ENCODE measurements around the gene GFRA1. TPM values are rescaled to one million over a fixed set of nuclear protein-coding genes. Genes with fewer than 3 reads are reported as not detected.

GFRA1 gene
- polyA plus RNA-seq, 1 experiment = 6.8 TPM

DNA sequence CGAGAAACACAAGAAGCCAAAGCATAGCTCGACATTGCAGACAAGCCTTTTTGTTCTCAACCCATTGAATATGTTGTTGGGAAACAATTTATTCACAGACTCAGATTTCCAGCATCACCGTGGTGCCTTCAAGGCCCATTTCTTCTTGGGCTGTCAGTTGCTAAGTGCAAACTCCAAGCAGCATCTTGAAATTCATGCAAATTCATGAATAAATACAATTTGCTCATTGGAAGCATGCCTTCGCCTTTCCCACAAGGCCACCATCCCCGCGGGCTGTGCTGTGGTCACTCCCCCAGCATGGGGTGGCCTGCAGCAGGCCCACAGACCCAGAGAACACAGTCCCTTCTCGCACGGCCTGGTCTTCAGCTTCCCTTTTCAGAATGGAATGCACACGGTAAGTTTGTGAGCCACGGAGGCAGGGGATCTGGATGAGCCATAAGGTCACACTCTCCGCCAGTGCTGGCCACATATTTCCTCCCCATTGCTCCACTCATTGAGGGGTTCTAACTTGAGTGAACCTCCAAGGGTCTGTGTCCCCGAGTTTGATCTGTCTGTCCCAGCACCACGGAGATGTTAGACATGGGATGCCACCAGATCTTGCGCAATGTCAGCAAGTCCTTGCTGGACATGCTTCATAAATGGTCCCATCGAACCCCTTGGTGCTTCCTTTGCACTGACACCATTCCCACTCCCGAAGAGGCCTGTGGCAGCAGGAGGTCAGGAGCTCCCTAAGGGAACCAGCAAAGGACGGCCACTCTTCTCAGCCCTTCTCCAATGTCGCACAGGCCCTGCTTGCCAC is 109.5 kb downstream of the GFRA1 start:
- Histone ChIP-seq H3K4me3 (ENCODE audit: low read depth, low read length) (no peak overlapping the region), H3K27ac (ENCODE audit: low read depth, low read length) (no peak overlapping the region), H3K9me3 (ENCODE audit: control insufficient read depth, insufficient read depth, low read length) (0 out of 2 replicates have a peak, but pooled peaks cover 3% of the 10 kb centered on the region), H3K27me3 (ENCODE audit: control insufficient read depth, insufficient read depth, low read length) (no peaks in the 10 kb centered on the region)
- POLR2A ChIA-PET = no interaction called here
- TF ChIP-seq, protein P1, sequence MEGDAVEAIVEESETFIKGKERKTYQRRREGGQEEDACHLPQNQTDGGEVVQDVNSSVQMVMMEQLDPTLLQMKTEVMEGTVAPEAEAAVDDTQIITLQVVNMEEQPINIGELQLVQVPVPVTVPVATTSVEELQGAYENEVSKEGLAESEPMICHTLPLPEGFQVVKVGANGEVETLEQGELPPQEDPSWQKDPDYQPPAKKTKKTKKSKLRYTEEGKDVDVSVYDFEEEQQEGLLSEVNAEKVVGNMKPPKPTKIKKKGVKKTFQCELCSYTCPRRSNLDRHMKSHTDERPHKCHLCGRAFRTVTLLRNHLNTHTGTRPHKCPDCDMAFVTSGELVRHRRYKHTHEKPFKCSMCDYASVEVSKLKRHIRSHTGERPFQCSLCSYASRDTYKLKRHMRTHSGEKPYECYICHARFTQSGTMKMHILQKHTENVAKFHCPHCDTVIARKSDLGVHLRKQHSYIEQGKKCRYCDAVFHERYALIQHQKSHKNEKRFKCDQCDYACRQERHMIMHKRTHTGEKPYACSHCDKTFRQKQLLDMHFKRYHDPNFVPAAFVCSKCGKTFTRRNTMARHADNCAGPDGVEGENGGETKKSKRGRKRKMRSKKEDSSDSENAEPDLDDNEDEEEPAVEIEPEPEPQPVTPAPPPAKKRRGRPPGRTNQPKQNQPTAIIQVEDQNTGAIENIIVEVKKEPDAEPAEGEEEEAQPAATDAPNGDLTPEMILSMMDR (IDR thresholded peaks at IDR 0.05; ENCODE audit: low read depth, low read length) = no peak
- CTCF ChIA-PET = no interaction called here
- no peak for DNase-seq (ENCODE audit: low read depth, low spot score)

DNA sequence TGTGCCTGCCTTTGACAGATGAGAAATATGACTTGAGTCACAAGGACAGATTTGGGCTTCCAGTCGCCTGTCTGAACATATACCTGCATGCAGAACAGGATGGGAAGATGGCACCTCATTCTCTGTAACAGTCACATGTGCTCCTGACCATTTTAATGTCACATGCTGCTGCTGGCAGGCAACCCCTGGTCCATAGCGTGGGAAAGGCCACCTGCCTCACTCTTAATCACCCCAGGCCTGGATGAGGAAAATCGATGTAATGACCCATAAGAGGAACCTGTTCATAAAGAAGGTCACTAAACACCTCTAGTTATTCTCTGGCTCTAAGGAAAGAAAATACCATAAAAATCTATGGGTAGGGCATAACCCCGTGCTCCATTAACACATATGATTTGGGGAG is 110.2 kb downstream of the GFRA1 start:
- H3K27me3 ChIP-seq (ENCODE audit: control insufficient read depth, insufficient read depth, low read length) = no peaks in the 10 kb centered on the region
- ChIA-PET CTCF (no interaction called here), POLR2A (no interaction called here)
- no peak overlapping the region for H3K27ac ChIP-seq (ENCODE audit: low read depth, low read length)
- H3K9me3 ChIP-seq (ENCODE audit: control insufficient read depth, insufficient read depth, low read length) = 0 out of 2 replicates have a peak, but pooled peaks cover 3% of the 10 kb centered on the region
- TF ChIP-seq, protein P1 (IDR thresholded peaks at IDR 0.05; ENCODE audit: low read depth, low read length) = no peak
- no peak overlapping the region for H3K4me3 ChIP-seq (ENCODE audit: low read depth, low read length)
- no peak for DNase-seq (ENCODE audit: low read depth, low spot score)

DNA sequence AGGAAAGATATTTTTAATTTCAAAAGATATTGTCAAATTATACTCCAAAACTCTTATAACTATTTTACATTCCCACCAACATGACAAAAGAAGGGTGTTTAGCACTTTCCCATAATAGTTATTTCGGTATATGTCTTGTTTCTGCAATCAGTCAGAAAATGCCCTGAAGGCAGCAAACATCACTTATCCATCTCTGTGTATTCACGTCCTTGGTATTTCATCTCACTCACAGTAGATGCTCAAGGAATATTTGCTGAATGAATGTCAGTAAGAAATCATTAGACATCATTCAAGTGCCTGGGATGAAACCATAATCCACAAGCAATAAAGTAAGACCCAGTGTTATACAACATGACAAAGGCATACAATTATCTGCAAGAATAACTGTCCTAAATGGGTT is 112.7 kb downstream of the GFRA1 start:
- CTCF ChIA-PET = no interaction called here
- no peak for DNase-seq (ENCODE audit: low read depth, low spot score)
- POLR2A ChIA-PET = no interaction called here

DNA sequence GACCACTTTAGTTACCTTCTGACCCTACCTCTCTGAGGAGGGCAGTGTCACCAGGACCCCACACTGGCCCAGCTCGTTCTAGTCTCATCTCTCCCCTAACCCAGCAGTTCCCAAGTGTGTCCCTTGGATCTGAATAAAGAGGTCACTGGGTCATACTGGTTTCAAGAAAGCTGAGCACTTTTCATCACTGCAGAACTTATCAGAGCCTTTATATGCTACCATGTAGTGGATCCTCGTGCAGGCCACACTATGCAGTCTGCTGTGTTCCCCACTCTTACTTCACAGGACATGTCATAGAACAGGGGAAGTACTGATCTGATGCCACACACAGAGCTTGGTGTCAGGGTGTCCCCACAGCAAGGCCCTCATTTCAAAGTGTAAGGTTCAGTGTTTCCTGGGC is 113.8 kb downstream of the GFRA1 start:
- CTCF ChIA-PET = no interaction called here
- Histone ChIP-seq H3K9me3 (ENCODE audit: control insufficient read depth, insufficient read depth, low read length) (0 out of 2 replicates have a peak, but pooled peaks cover 3% of the 10 kb centered on the region), H3K27ac (ENCODE audit: low read depth, low read length) (no peak overlapping the region), H3K27me3 (ENCODE audit: control insufficient read depth, insufficient read depth, low read length) (no peaks in the 10 kb centered on the region), H3K4me3 (ENCODE audit: low read depth, low read length) (no peak overlapping the region)
- DNase-seq (ENCODE audit: low read depth, low spot score) = no peak
- TF ChIP-seq, protein P1 (IDR thresholded peaks at IDR 0.05; ENCODE audit: low read depth, low read length) = no peak
- POLR2A ChIA-PET = no interaction called here

More for the DNA sequence above, 112.7 kb downstream of the GFRA1 start:
- TF ChIP-seq, protein P1 (IDR thresholded peaks at IDR 0.05; ENCODE audit: low read depth, low read length) = no peak
- H3K27ac ChIP-seq (ENCODE audit: low read depth, low read length) = no peak overlapping the region
- 0 out of 2 replicates have a peak, but pooled peaks cover 3% of the 10 kb centered on the region for H3K9me3 ChIP-seq (ENCODE audit: control insufficient read depth, insufficient read depth, low read length)
- H3K4me3 ChIP-seq (ENCODE audit: low read depth, low read length) = no peak overlapping the region
- H3K27me3 ChIP-seq (ENCODE audit: control insufficient read depth, insufficient read depth, low read length) = no peaks in the 10 kb centered on the region

DNA sequence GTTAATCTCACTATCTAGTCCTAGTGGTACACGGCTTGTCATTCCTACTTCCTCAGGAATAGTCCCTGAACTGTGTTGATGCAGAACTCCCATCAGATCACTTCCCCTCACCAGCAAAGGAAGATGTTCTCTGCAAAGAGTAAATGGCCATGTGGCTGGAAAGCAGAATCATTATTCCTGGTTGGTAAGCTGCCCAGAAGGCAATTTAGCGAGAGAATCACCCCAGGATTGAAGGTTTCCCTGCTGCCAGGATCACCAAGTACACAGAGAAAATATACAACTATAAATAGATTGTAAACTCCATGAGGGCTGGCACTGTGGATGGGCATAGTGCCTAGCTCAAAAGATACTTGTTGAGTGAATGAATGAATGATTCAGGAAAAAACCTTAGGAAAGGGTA is 115.0 kb downstream of the GFRA1 start:
- TF ChIP-seq, protein P1 (IDR thresholded peaks at IDR 0.05; ENCODE audit: low read depth, low read length) = no peak
- Histone ChIP-seq H3K27me3 (ENCODE audit: control insufficient read depth, insufficient read depth, low read length) (no peaks in the 10 kb centered on the region), H3K9me3 (ENCODE audit: control insufficient read depth, insufficient read depth, low read length) (no peaks in the 10 kb centered on the region), H3K27ac (ENCODE audit: low read depth, low read length) (no peak overlapping the region), H3K4me3 (ENCODE audit: low read depth, low read length) (no peak overlapping the region)
- ChIA-PET CTCF (no interaction called here), POLR2A (no interaction called here)
- DNase-seq (ENCODE audit: low read depth, low spot score) = no peak
